HG02571 (cell line): ENCODE data around the gene UBXN11.

Experiments used
- ATAC-seq: cut with Tn5 transposase; IDR thresholded peaks from one replicate; pipeline ENCODE4 v1.9.1; 2021; ENCODE audit warnings: mild to moderate bottlenecking, moderate library complexity; ENCODE audit not compliant: unreplicated experiment

Gene UBXN11

GRCh38 chr1:26275580-26276431, 30.6 kb downstream of the UBXN11 start:
- no peak for ATAC-seq

- ATAC-seq = no peak
Measured at GRCh38 chr1:26274801-26275425, 31.5 kb downstream of the UBXN11 start.

- ATAC-seq = no peak
Measured at GRCh38 chr1:26269198-26269550, 37.3 kb downstream of the UBXN11 start.

- no peak for ATAC-seq
Measured at GRCh38 chr1:26268290-26269197, 37.9 kb downstream of the UBXN11 start.

- ATAC-seq = no peak
Measured at GRCh38 chr1:26265405-26265804, 41.0 kb downstream of the UBXN11 start.

- no peak for ATAC-seq
Measured at GRCh38 chr1:26263212-26263611, 43.2 kb downstream of the UBXN11 start.

- no peak for ATAC-seq
Measured at GRCh38 chr1:26259578-26259977, 46.9 kb downstream of the UBXN11 start.

- ATAC-seq = no peak
Measured at GRCh38 chr1:26259005-26259404, 47.4 kb downstream of the UBXN11 start.

GRCh38 chr1:26257222-26257621, 49.2 kb downstream of the UBXN11 start:
- ATAC-seq = no peak

GRCh38 chr1:26254404-26254803, 52.0 kb downstream of the UBXN11 start:
- ATAC-seq = no peak

- no peak for ATAC-seq
Measured at GRCh38 chr1:26252718-26253117, 53.7 kb downstream of the UBXN11 start.

- no peak for ATAC-seq
Measured at GRCh38 chr1:26239936-26240335, 66.5 kb downstream of the UBXN11 start.

GRCh38 chr1:26237230-26237966, 69.0 kb downstream of the UBXN11 start:
- no peak for ATAC-seq

- ATAC-seq = no peak
Measured at GRCh38 chr1:26234644-26235370, 71.6 kb downstream of the UBXN11 start.

GRCh38 chr1:26233903-26234643, 72.4 kb downstream of the UBXN11 start, which contains the start of gene CEP85:
TSS of gene CEP85 (plus strand) at chr1:26234200. CDS start at chr1:26239784, 5,584 bp downstream.
- peak; percentile 84 for ATAC-seq
